Parathyroid adenoma (tissue), 2 donors: ENCODE data around the gene PBX1.

Source experiments
- H2AFZ ChIP-seq: fragments of 300-600 bp; sonication (generic); one replicate; pipeline ENCODE4 v1.7.0; 2017; ENCODE audit warnings: antibody characterized with exemption, mild to moderate bottlenecking
- H3K27ac ChIP-seq: fragments of 300-600 bp; sonication (generic); one replicate; pipeline ENCODE4 v1.7.0; 2017
- H3K27me3 ChIP-seq: fragments of 300-600 bp; sonication (generic); one replicate; pipeline ENCODE4 v1.7.0; 2017; ENCODE audit warnings: low read length; ENCODE audit not compliant: control insufficient read depth, insufficient read depth
- H3K36me3 ChIP-seq: fragments of 300-600 bp; sonication (generic); one replicate; pipeline ENCODE4 v1.7.0; 2017; ENCODE audit warnings: low read length; ENCODE audit not compliant: control insufficient read depth, insufficient read depth
- H3K4me1 ChIP-seq: fragments of 300-600 bp; sonication (generic); one replicate; pipeline ENCODE4 v1.7.0; 2017; ENCODE audit warnings: control low read depth
- H3K4me2 ChIP-seq: fragments of 300-600 bp; sonication (generic); one replicate; pipeline ENCODE4 v1.7.0; 2017; ENCODE audit warnings: low read length
- H3K4me3 ChIP-seq: fragments of 300-600 bp; sonication (generic); one replicate; pipeline ENCODE4 v1.7.0; 2017; ENCODE audit warnings: low read depth, low read length
- H3K79me2 ChIP-seq: fragments of 300-600 bp; sonication (generic); one replicate; pipeline ENCODE4 v1.7.0; 2017; ENCODE audit warnings: control low read depth
- H3K9ac ChIP-seq: fragments of 300-600 bp; sonication (generic); one replicate; pipeline ENCODE4 v1.7.0; 2017; ENCODE audit warnings: mild to moderate bottlenecking
- H3K9me3 ChIP-seq: fragments of 300-600 bp; sonication (generic); one replicate; pipeline ENCODE4 v1.7.0; 2017; ENCODE audit warnings: low read length; ENCODE audit not compliant: control insufficient read depth
- CTCF ChIP-seq: fragments of 300-600 bp; sonication (generic); IDR thresholded peaks from one replicate; pipeline ENCODE4 v1.7.0; 2017; ENCODE audit warnings: antibody characterized with exemption, mild to moderate bottlenecking
- donor health status: primary hyperparathyroidism.

The PBX1 gene

GRCh38 chr1:164590592-164590991, 31.6 kb downstream of the PBX1 start:
- Histone ChIP-seq H3K36me3 (no peaks in the 10 kb centered on the region), H3K9ac (no peak overlapping the region), H3K4me1 (peaks cover 4% of the 10 kb centered on the region), H3K79me2 (peaks cover 7% of the 10 kb centered on the region), H3K4me3 (no peak overlapping the region), H3K9me3 (no peaks in the 10 kb centered on the region), H3K4me2 (no peak overlapping the region), H3K27ac (no peak overlapping the region), H3K27me3 (no peaks in the 10 kb centered on the region), H2AFZ (no peak overlapping the region)
- no peak for TF ChIP-seq CTCF

- H3K79me2 ChIP-seq = peaks cover 5% of the 10 kb centered on the region
- no peaks in the 10 kb centered on the region for H3K9me3 ChIP-seq
- H2AFZ ChIP-seq = no peak overlapping the region
- no peak overlapping the region for H3K4me2 ChIP-seq
- no peaks in the 10 kb centered on the region for H3K36me3 ChIP-seq
- no peak overlapping the region for H3K9ac ChIP-seq
- H3K27me3 ChIP-seq = no peaks in the 10 kb centered on the region
- no peak overlapping the region for H3K27ac ChIP-seq
- TF ChIP-seq CTCF = no peak
- no peak overlapping the region for H3K4me3 ChIP-seq
- peaks cover 4% of the 10 kb centered on the region for H3K4me1 ChIP-seq
These were observed 32.9 kb downstream of the PBX1 start for GRCh38 chr1:164591858-164592257.

GRCh38 chr1:164592634-164593033, 33.6 kb downstream of the PBX1 start:
- Histone ChIP-seq H3K9ac (no peak overlapping the region), H3K4me2 (no peak overlapping the region), H2AFZ (no peak overlapping the region), H3K4me1 (peaks cover 4% of the 10 kb centered on the region), H3K27me3 (no peaks in the 10 kb centered on the region), H3K79me2 (peaks cover 5% of the 10 kb centered on the region), H3K36me3 (no peaks in the 10 kb centered on the region), H3K9me3 (no peaks in the 10 kb centered on the region), H3K4me3 (no peak overlapping the region), H3K27ac (no peak overlapping the region)
- no peak for TF ChIP-seq CTCF

- TF ChIP-seq CTCF = no peak
- Histone ChIP-seq H3K4me1 (peaks cover 7% of the 10 kb centered on the region), H3K9ac (no peak overlapping the region), H3K4me2 (no peak overlapping the region), H3K36me3 (no peaks in the 10 kb centered on the region), H3K9me3 (no peaks in the 10 kb centered on the region), H2AFZ (no peak overlapping the region), H3K79me2 (peaks cover 2% of the 10 kb centered on the region), H3K27me3 (no peaks in the 10 kb centered on the region), H3K4me3 (no peak overlapping the region), H3K27ac (no peak overlapping the region)
These were observed 36.2 kb downstream of the PBX1 start for GRCh38 chr1:164595212-164595611.

- Histone ChIP-seq H3K9ac (no peak overlapping the region), H3K4me2 (no peak overlapping the region), H3K36me3 (no peaks in the 10 kb centered on the region), H3K27me3 (no peaks in the 10 kb centered on the region), H3K4me3 (no peak overlapping the region), H3K27ac (no peak overlapping the region), H3K4me1 (peaks cover 5% of the 10 kb centered on the region), H2AFZ (no peak overlapping the region), H3K9me3 (no peaks in the 10 kb centered on the region), H3K79me2 (peaks cover 2% of the 10 kb centered on the region)
- TF ChIP-seq CTCF = no peak
These were observed 37.2 kb downstream of the PBX1 start for GRCh38 chr1:164596172-164596571.
